Effector CD8-positive, alpha-beta T cell (primary cell): ENCODE measurements around the gene PPP1R10.

ENCODE experiments used
- DNase-seq: peaks from one replicate; lab custom pipeline; 2025; lab: John Stamatoyannopoulos, UW

PPP1R10 gene

GRCh38 chr6:30619561-30619960, 2.5 kb upstream of the PPP1R10 start:
- DNase-seq, result no peak

GRCh38 chr6:30618270-30618797, 1.3 kb upstream of the PPP1R10 start:
- DNase-seq, result no peak

GRCh38 chr6:30617565-30618269, 674 bp upstream of the PPP1R10 start, which contains the start of gene MRPS18B:
Gene MRPS18B (plus strand): TSS chr6:30617840. CDS start chr6:30617866, 26 bp downstream.
- DNase-seq, result peak; percentile 94

GRCh38 chr6:30615958-30616810, 859 bp downstream of the PPP1R10 start:
- DNase-seq, result peak; percentile 11

GRCh38 chr6:30615219-30615957, 1.7 kb downstream of the PPP1R10 start:
- peak; percentile 16 for DNase-seq

GRCh38 chr6:30614843-30615218, 2.2 kb downstream of the PPP1R10 start:
- peak; percentile 74 for DNase-seq

GRCh38 chr6:30614044-30614842, 2.8 kb downstream of the PPP1R10 start:
- no peak for DNase-seq

GRCh38 chr6:30613251-30614043, 3.6 kb downstream of the PPP1R10 start:
- no peak for DNase-seq

GRCh38 chr6:30612687-30613248, 4.3 kb downstream of the PPP1R10 start:
- DNase-seq, result no peak

GRCh38 chr6:30612213-30612612, 4.8 kb downstream of the PPP1R10 start:
- no peak for DNase-seq

GRCh38 chr6:30611856-30612194, 5.2 kb downstream of the PPP1R10 start:
- no peak for DNase-seq

GRCh38 chr6:30611150-30611855, 5.7 kb downstream of the PPP1R10 start:
- no peak for DNase-seq

- no peak for DNase-seq
Observed at GRCh38 chr6:30610065-30610464, 7.0 kb downstream of the PPP1R10 start.

GRCh38 chr6:30603961-30604360, 13.1 kb downstream of the PPP1R10 start:
- DNase-seq, result no peak

GRCh38 chr6:30601815-30602641, 15.0 kb downstream of the PPP1R10 start:
- DNase-seq, result no peak

GRCh38 chr6:30601436-30601814, 15.6 kb downstream of the PPP1R10 start:
- no peak for DNase-seq

- no peak for DNase-seq
Observed at GRCh38 chr6:30600451-30600961, 16.5 kb downstream of the PPP1R10 start.

GRCh38 chr6:30599625-30600324, 17.3 kb downstream of the PPP1R10 start:
- no peak for DNase-seq
